ENCODE data around the gene LRRC49. TPM values are rescaled to one million over a fixed set of nuclear protein-coding genes. Genes with fewer than 3 reads are reported as not detected.

The LRRC49 gene
- total and polyA plus RNA-seq, 2 donors (not counting 3 experiments of a cell fraction or from before 2014, with no cell fraction given) = 3.0 to 6.6 TPM

GRCh38 chr15:70922119-70922518 lies 29.5 kb downstream of the LRRC49 start:
- Histone ChIP-seq H3K79me2 (ENCODE audit: control insufficient read depth, insufficient read depth, low read length) (no peaks in the 10 kb centered on the region), H3K9ac (replicated peaks; ENCODE audit: extremely low read depth, insufficient read depth, low read length) (no peak overlapping the region), H3K9me3 (replicated peaks; ENCODE audit: control insufficient read depth, insufficient read depth, low read length) (no peaks in the 10 kb centered on the region), H3K4me1 (ENCODE audit: control insufficient read depth, extremely low read depth, insufficient read depth, low read length) (peaks cover 14% of the 10 kb centered on the region), H3K27me3 (ENCODE audit: control insufficient read depth in 2 of 2, insufficient read depth in 2 of 2, low read length in 2 of 2) (no peaks in the 10 kb centered on the region), H3K4me2 (ENCODE audit: insufficient read depth, low read length) (no peak overlapping the region), H3K36me3 (ENCODE audit: control insufficient read depth in 2 of 2, extremely low read depth in 1 of 2, insufficient read depth in 2 of 2, low read length in 2 of 2) (no peaks in the 10 kb centered on the region), H3K4me3 (replicated peaks in 1 of 3; ENCODE audit: insufficient read depth in 1 of 3, low read depth in 1 of 3, low read length in 3 of 3) (no peak overlapping the region), H4K20me1 (replicated peaks; ENCODE audit: control insufficient read depth, extremely low read depth, insufficient read depth, low read length) (no peaks in the 10 kb centered on the region), H3K27ac (ENCODE audit: insufficient read depth, low read depth, low read length) (no peak overlapping the region), H3K9me1 (replicated peaks; ENCODE audit: control insufficient read depth, extremely low read depth, insufficient read depth, low read length) (no peaks in the 10 kb centered on the region), H2AFZ (ENCODE audit: low read depth, low read length) (no peak overlapping the region)
- DNase-seq (ENCODE audit: low read depth, low spot score) (no peak), FAIRE-seq (no peak)
- intact Hi-C loops (cut with micrococcal nuclease) (no loop called here), dilution Hi-C loops (cut with MboI; ENCODE audit: extremely low pct_ligation_motif_present, low sequenced_read_pairs) (no loop called here)
- TF ChIP-seq MYC (IDR thresholded peaks at IDR 0.05; ENCODE audit: low read depth, low read length) (no peak), CTCF (IDR thresholded peaks at IDR 0.05; ENCODE audit: extremely low read depth in 1 of 2, insufficient read depth in 1 of 2, low read depth in 1 of 2, low read length in 2 of 2) (no peak), GATA2 (IDR thresholded peaks at IDR 0.05; ENCODE audit: insufficient read depth, insufficient read length, low read depth, low read length) (no peak), POLR2A (IDR thresholded peaks at IDR 0.05; ENCODE audit: low read depth, low read length) (no peak), JUN (IDR thresholded peaks at IDR 0.05; ENCODE audit: borderline replicate concordance, insufficient read depth, insufficient read length, low read depth) (no peak), FOS (IDR thresholded peaks at IDR 0.05; ENCODE audit: borderline replicate concordance, insufficient read depth, low read length) (no peak), EZH2 (IDR thresholded peaks at IDR 0.05; ENCODE audit: borderline replicate concordance, low read depth, low read length, severe bottlenecking) (no peak), POLR2AphosphoS5 (IDR thresholded peaks at IDR 0.05; ENCODE audit: insufficient read depth, low read depth, low read length) (no peak)
- TF ChIP-seq, protein P1, sequence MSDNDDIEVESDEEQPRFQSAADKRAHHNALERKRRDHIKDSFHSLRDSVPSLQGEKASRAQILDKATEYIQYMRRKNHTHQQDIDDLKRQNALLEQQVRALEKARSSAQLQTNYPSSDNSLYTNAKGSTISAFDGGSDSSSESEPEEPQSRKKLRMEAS (IDR thresholded peaks at IDR 0.05; ENCODE audit: insufficient read depth, insufficient read length) = no peak
- BruUV-seq (replicated peaks) = no TSS peak
- ChIA-PET POLR2A (no interaction called here), CTCF (no interaction called here)
